SU-DHL-6 (cell line): ENCODE measurements around the gene GPR87.

Experiments
- H2AFZ ChIP-seq: fragments of 200-600 bp; sonication (generic); 2 replicates; pipeline ENCODE4 v1.6.1; 2014; ENCODE audit warnings: low read depth, mild to moderate bottlenecking, moderate library complexity, mixed read lengths, antibody characterized with exemption, low read length; ENCODE audit not compliant: severe bottlenecking
- H3F3A ChIP-seq: fragments of 200-600 bp; shearing (Covaris generic); 2 replicates; pipeline ENCODE4 v1.6.0; 2016; ENCODE audit warnings: antibody characterized with exemption, mild to moderate bottlenecking; ENCODE audit not compliant: insufficient read depth
- H3K27ac ChIP-seq: fragments of 200-600 bp; sonication (generic); 2 replicates; pipeline ENCODE4 v1.5.1; 2016; ENCODE audit warnings: low read depth, mild to moderate bottlenecking, low read length, moderate library complexity, mixed read lengths
- H3K27me3 ChIP-seq: fragments of 200-600 bp; sonication (generic), shearing (Covaris generic); 2 replicates; pipeline ENCODE4 v1.6.0; 2014; ENCODE audit warnings: mild to moderate bottlenecking, low read length
- H3K36me3 ChIP-seq: fragments of 200-600 bp; sonication (generic); 2 replicates; pipeline ENCODE4 v1.6.1; 2014; ENCODE audit warnings: mild to moderate bottlenecking, low read length, mixed read lengths
- H3K4me2 ChIP-seq: fragments of 300-600, 200-600 bp; shearing (Covaris generic), sonication (generic); 2 replicates; pipeline ENCODE4 v1.6.0; 2014; ENCODE audit warnings: low read length, low read depth, mild to moderate bottlenecking; ENCODE audit not compliant: poor library complexity, severe bottlenecking
- H3K4me3 ChIP-seq: fragments of 200-600 bp; sonication (generic); 2 replicates; pipeline ENCODE4 v1.5.1; 2014; ENCODE audit warnings: antibody characterized with exemption, low read length, mild to moderate bottlenecking, mixed read lengths; ENCODE audit not compliant: insufficient read depth, poor library complexity, severe bottlenecking
- H3K79me2 ChIP-seq: fragments of 200-600 bp; sonication (generic); 2 replicates; pipeline ENCODE4 v1.6.1; 2014; ENCODE audit warnings: mild to moderate bottlenecking, low read length, moderate library complexity; ENCODE audit not compliant: insufficient read depth
- H3K9ac ChIP-seq: fragments of 200-600 bp; sonication (generic); 2 replicates; pipeline ENCODE4 v1.7.0; 2014; ENCODE audit warnings: mild to moderate bottlenecking, low read length
- H3K9me2 ChIP-seq: fragments of 200-600 bp; sonication (generic); replicated peaks from 2 replicates; pipeline ENCODE4 v1.6.1; 2014; ENCODE audit warnings: low read length; ENCODE audit not compliant: insufficient read depth
- H3K9me3 ChIP-seq: fragments of 200-600 bp; sonication (generic); 2 replicates; pipeline ENCODE4 v1.6.1; 2014; ENCODE audit warnings: low read length, mixed read lengths; ENCODE audit not compliant: insufficient read depth
- H4K20me1 ChIP-seq: fragments of 200-600 bp; sonication (generic); 2 replicates; pipeline ENCODE4 v1.6.1; 2014; ENCODE audit warnings: low read depth, mild to moderate bottlenecking, antibody characterized with exemption, low read length, moderate library complexity, mixed read lengths
- CTCF ChIP-seq: fragments of 200-600 bp; sonication (generic); IDR thresholded peaks from one replicate; pipeline ENCODE4 v1.5.1; 2017; ENCODE audit warnings: antibody characterized with exemption, mild to moderate bottlenecking, low read length, moderate library complexity; ENCODE audit not compliant: insufficient read depth, poor library complexity, severe bottlenecking
- EZH2phosphoT487 ChIP-seq: fragments of 200-600 bp; sonication (generic), shearing (Covaris generic); conservative IDR thresholded peaks from 2 replicates; pipeline ENCODE4 v1.6.1; 2018; ENCODE audit warnings: mild to moderate bottlenecking, antibody characterized with exemption, low read length, moderate library complexity, mixed read lengths

GPR87 gene

GRCh38 chr3:151314593-151314992, 2.0 kb downstream of the GPR87 start:
- TF ChIP-seq EZH2phosphoT487 (no peak), CTCF (no peak)
- Histone ChIP-seq H3K36me3 (no peaks in the 10 kb centered on the region), H4K20me1 (no peaks in the 10 kb centered on the region), H3K79me2 (no peaks in the 10 kb centered on the region), H2AFZ (no peak overlapping the region), H3K27ac (no peak overlapping the region), H3K9me2 (no peaks in the 10 kb centered on the region), H3K9ac (no peak overlapping the region), H3K4me3 (no peak overlapping the region), H3K9me3 (no peaks in the 10 kb centered on the region), H3K27me3 (no peaks in the 10 kb centered on the region), H3K4me2 (no peak overlapping the region), H3F3A (no peaks in the 10 kb centered on the region)

- Histone ChIP-seq H3K27ac (no peak overlapping the region), H3K79me2 (no peaks in the 10 kb centered on the region), H3K9ac (no peak overlapping the region), H3K27me3 (no peaks in the 10 kb centered on the region), H3K4me3 (no peak overlapping the region), H3K4me2 (no peak overlapping the region), H3K9me2 (no peaks in the 10 kb centered on the region), H2AFZ (no peak overlapping the region), H3K9me3 (no peaks in the 10 kb centered on the region), H3F3A (no peaks in the 10 kb centered on the region), H3K36me3 (no peaks in the 10 kb centered on the region), H4K20me1 (no peaks in the 10 kb centered on the region)
- TF ChIP-seq EZH2phosphoT487 (no peak), CTCF (no peak)
These were observed 2.5 kb downstream of the GPR87 start for GRCh38 chr3:151314137-151314536.

GRCh38 chr3:151312972-151313371, 3.6 kb downstream of the GPR87 start:
- H4K20me1 ChIP-seq, result no peaks in the 10 kb centered on the region
- H3K36me3 ChIP-seq, result no peaks in the 10 kb centered on the region
- H3K4me3 ChIP-seq, result no peak overlapping the region
- no peak overlapping the region for H3K27ac ChIP-seq
- no peak for TF ChIP-seq EZH2phosphoT487
- no peak for TF ChIP-seq CTCF
- H3K9me2 ChIP-seq, result no peaks in the 10 kb centered on the region
- H2AFZ ChIP-seq, result no peak overlapping the region
- H3F3A ChIP-seq, result no peaks in the 10 kb centered on the region
- H3K27me3 ChIP-seq, result no peaks in the 10 kb centered on the region
- no peak overlapping the region for H3K4me2 ChIP-seq
- no peaks in the 10 kb centered on the region for H3K79me2 ChIP-seq
- no peaks in the 10 kb centered on the region for H3K9me3 ChIP-seq
- H3K9ac ChIP-seq, result no peak overlapping the region
